ENCODE measurements around the gene LYST.

LYST gene

GRCh38 chr1:235782601-235783000 is 84.1 kb downstream of the LYST start:
- no peak overlapping the region for H3K9ac ChIP-seq (ENCODE audit: low read length)
- no peak overlapping the region for H2AFZ ChIP-seq (ENCODE audit: low read length)
- no peaks in the 10 kb centered on the region for H4K20me1 ChIP-seq (ENCODE audit: insufficient read depth, low read length)

DNA sequence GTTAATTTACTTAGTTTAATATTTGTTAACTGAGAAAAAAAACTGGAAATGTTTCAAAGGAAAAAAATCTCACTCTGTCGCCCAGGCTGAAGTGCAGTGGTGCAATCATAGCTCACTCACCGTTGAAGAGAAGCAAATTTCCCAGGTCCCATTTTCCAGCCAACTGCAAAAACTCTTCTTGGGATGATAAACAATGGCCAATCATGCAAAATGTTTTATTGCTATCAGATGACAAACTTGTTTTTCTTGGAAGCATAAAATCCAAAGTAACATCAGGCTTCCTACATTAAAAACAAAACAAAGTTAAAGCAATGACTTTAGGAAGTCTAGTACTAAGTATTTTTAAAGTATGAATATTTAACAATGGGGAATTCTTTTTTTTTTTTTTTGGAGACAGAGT is 84.9 kb downstream of the LYST start:
- Histone ChIP-seq H2AFZ (ENCODE audit: low read length) (no peak overlapping the region), H3K9me3 (ENCODE audit: low read length) (no peaks in the 10 kb centered on the region), H3K4me3 (ENCODE audit: low read depth, low read length, poor library complexity, severe bottlenecking) (no peak overlapping the region), H3K27ac (ENCODE audit: low read depth, low read length, poor library complexity, severe bottlenecking) (no peak overlapping the region), H3K4me1 (ENCODE audit: insufficient read depth, low read length, severe bottlenecking) (no peaks in the 10 kb centered on the region), H3K4me2 (ENCODE audit: low read length) (no peak overlapping the region), H3K79me2 (ENCODE audit: insufficient read depth, low read length) (no peaks in the 10 kb centered on the region), H3F3A (ENCODE audit: insufficient read depth, low read length) (no peaks in the 10 kb centered on the region), H3K27me3 (ENCODE audit: insufficient read depth, low read length) (no peaks in the 10 kb centered on the region), H3K36me3 (ENCODE audit: insufficient read depth, low read length) (no peaks in the 10 kb centered on the region), H3K9me2 (ENCODE audit: low read depth, low read length) (no peaks in the 10 kb centered on the region), H3K9ac (ENCODE audit: low read length) (no peak overlapping the region), H4K20me1 (ENCODE audit: insufficient read depth, low read length) (no peaks in the 10 kb centered on the region)
- TF ChIP-seq CTCF (IDR thresholded peaks at IDR 0.05; ENCODE audit: low read length), result no peak
- no peak for TF ChIP-seq EZH2 (IDR thresholded peaks at IDR 0.05; ENCODE audit: borderline replicate concordance, low read length)

More at GRCh38 chr1:235782601-235783000, 84.1 kb downstream of the LYST start:
- Histone ChIP-seq H3K9me2 (ENCODE audit: low read depth, low read length) (no peaks in the 10 kb centered on the region), H3K4me2 (ENCODE audit: low read length) (no peak overlapping the region), H3K27ac (ENCODE audit: low read depth, low read length, poor library complexity, severe bottlenecking) (no peak overlapping the region), H3K36me3 (ENCODE audit: insufficient read depth, low read length) (no peaks in the 10 kb centered on the region), H3K79me2 (ENCODE audit: insufficient read depth, low read length) (no peaks in the 10 kb centered on the region), H3K9me3 (ENCODE audit: low read length) (no peaks in the 10 kb centered on the region), H3K27me3 (ENCODE audit: insufficient read depth, low read length) (no peaks in the 10 kb centered on the region), H3K4me1 (ENCODE audit: insufficient read depth, low read length, severe bottlenecking) (no peaks in the 10 kb centered on the region), H3K4me3 (ENCODE audit: low read depth, low read length, poor library complexity, severe bottlenecking) (no peak overlapping the region), H3F3A (ENCODE audit: insufficient read depth, low read length) (no peaks in the 10 kb centered on the region)
- no peak for TF ChIP-seq EZH2 (IDR thresholded peaks at IDR 0.05; ENCODE audit: borderline replicate concordance, low read length)
- no peak for TF ChIP-seq CTCF (IDR thresholded peaks at IDR 0.05; ENCODE audit: low read length)

DNA sequence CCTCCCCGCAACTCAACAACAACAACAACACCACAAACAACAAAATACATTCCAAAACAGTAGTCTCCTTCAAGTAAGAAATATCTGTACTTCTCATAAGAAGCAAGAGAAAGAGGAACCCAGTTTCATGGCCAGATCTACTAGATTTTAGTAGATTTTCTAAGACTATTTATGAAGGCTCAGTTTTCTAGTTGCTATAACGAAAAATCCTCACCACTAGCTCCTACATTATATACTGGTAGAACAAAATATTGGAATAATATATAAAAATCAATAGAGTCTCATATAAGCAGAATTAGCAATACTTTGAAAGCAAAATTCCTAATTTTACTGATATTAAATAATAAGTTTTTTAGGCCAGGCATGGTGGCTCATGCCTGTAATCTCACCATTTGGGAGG is 86.9 kb downstream of the LYST start:
- no peak overlapping the region for H2AFZ ChIP-seq (ENCODE audit: low read length)
- no peaks in the 10 kb centered on the region for H3F3A ChIP-seq (ENCODE audit: insufficient read depth, low read length)
- no peaks in the 10 kb centered on the region for H4K20me1 ChIP-seq (ENCODE audit: insufficient read depth, low read length)
- H3K27ac ChIP-seq (ENCODE audit: low read depth, low read length, poor library complexity, severe bottlenecking), result no peak overlapping the region
- no peaks in the 10 kb centered on the region for H3K4me1 ChIP-seq (ENCODE audit: insufficient read depth, low read length, severe bottlenecking)
- H3K4me3 ChIP-seq (ENCODE audit: low read depth, low read length, poor library complexity, severe bottlenecking), result no peak overlapping the region
- no peaks in the 10 kb centered on the region for H3K36me3 ChIP-seq (ENCODE audit: insufficient read depth, low read length)
- no peaks in the 10 kb centered on the region for H3K9me3 ChIP-seq (ENCODE audit: low read length)
- no peaks in the 10 kb centered on the region for H3K9me2 ChIP-seq (ENCODE audit: low read depth, low read length)
- no peak overlapping the region for H3K4me2 ChIP-seq (ENCODE audit: low read length)
- no peaks in the 10 kb centered on the region for H3K79me2 ChIP-seq (ENCODE audit: insufficient read depth, low read length)
- no peaks in the 10 kb centered on the region for H3K27me3 ChIP-seq (ENCODE audit: insufficient read depth, low read length)
- H3K9ac ChIP-seq (ENCODE audit: low read length), result no peak overlapping the region
- TF ChIP-seq EZH2 (IDR thresholded peaks at IDR 0.05; ENCODE audit: borderline replicate concordance, low read length) (no peak), CTCF (IDR thresholded peaks at IDR 0.05; ENCODE audit: low read length) (no peak)

Data from OCI-LY1 (cell line).